Activated T-cell treated with anti-CD3 and anti-CD28 coated beads, Interleukin-2, amount 50 U/mL, for 4 hours (primary cell): ENCODE results near the gene HRH2. TPM values are rescaled to one million over a fixed set of nuclear protein-coding genes. Genes with fewer than 3 reads are reported as not detected.
"Not testable (repeated sequence)": the region's sequence is repeated elsewhere in the genome, so short reads cannot be mapped to it uniquely, and the experiment has no call there.

Source experiments
- ATAC-seq, 2 donors: fragments of 200-7000 bp; cut with Tn5 transposase; one replicate each; pipeline ENCODE4 v1.10.0; 2021
- DNase-seq: peaks from one replicate; pipeline ENCODE4 v3.0.0-alpha.2; 2020
- H3K27me3 Mint-ChIP-seq: one replicate; pipeline ENCODE4 v1.8.0; 2021; ENCODE audit warnings: low read depth, mixed read lengths
- H3K36me3 Mint-ChIP-seq: one replicate; pipeline ENCODE4 v1.8.0; 2022; ENCODE audit warnings: mixed read lengths; ENCODE audit not compliant: insufficient read depth
- H3K4me1 Mint-ChIP-seq: one replicate; pipeline ENCODE4 v1.8.0; 2021; ENCODE audit warnings: low read depth, mixed read lengths
- H3K4me3 Mint-ChIP-seq: one replicate; pipeline ENCODE4 v1.8.0; 2021; ENCODE audit warnings: mild to moderate bottlenecking, moderate library complexity, mixed read lengths
- H3K9me3 Mint-ChIP-seq: one replicate; pipeline ENCODE4 v1.8.0; 2021; ENCODE audit warnings: mixed read lengths
- total RNA-seq, 3 donors: library from RNA; stranded (reverse); gene quantifications; one replicate each; pipeline ENCODE4 v1.2.1, GENCODE V29; 2021

Gene HRH2
- total RNA-seq, 3 donors from 2014 or later = 25.3 to 56.1 (median 31.1) TPM

- Mint-ChIP-seq H3K4me3 (no peak overlapping the region), H3K36me3 (no peaks in the 10 kb centered on the region), H3K4me1 (no peaks in the 10 kb centered on the region), H3K9me3 (no peaks in the 10 kb centered on the region), H3K27me3 (peaks cover 43% of the 10 kb centered on the region)
- ATAC-seq (no peak), DNase-seq (no peak)
Measured at GRCh38 chr5:175749591-175749990, 91.7 kb downstream of the HRH2 start.

- ATAC-seq (no peak), DNase-seq (no peak)
- no peaks in the 10 kb centered on the region for H3K9me3 Mint-ChIP-seq
- H3K4me1 Mint-ChIP-seq = no peaks in the 10 kb centered on the region
- H3K27me3 Mint-ChIP-seq = peaks cover 53% of the 10 kb centered on the region
- no peaks in the 10 kb centered on the region for H3K36me3 Mint-ChIP-seq
- H3K4me3 Mint-ChIP-seq = no peak overlapping the region
Measured at GRCh38 chr5:175750511-175750931, 92.7 kb downstream of the HRH2 start.

- peaks cover 57% of the 10 kb centered on the region for H3K27me3 Mint-ChIP-seq
- DNase-seq (no peak), ATAC-seq (no peak)
- no peaks in the 10 kb centered on the region for H3K4me1 Mint-ChIP-seq
- H3K9me3 Mint-ChIP-seq = no peaks in the 10 kb centered on the region
- H3K4me3 Mint-ChIP-seq = no peak overlapping the region
- no peaks in the 10 kb centered on the region for H3K36me3 Mint-ChIP-seq
Measured at GRCh38 chr5:175751369-175751768, 93.5 kb downstream of the HRH2 start.

GRCh38 chr5:175752826-175753535 lies 95.1 kb downstream of the HRH2 start:
- ATAC-seq = no peak
- DNase-seq = no peak
- Mint-ChIP-seq H3K4me3 (no peak overlapping the region), H3K36me3 (no peaks in the 10 kb centered on the region), H3K4me1 (no peaks in the 10 kb centered on the region), H3K27me3 (peaks cover 67% of the 10 kb centered on the region), H3K9me3 (no peaks in the 10 kb centered on the region)

GRCh38 chr5:175753536-175754402 lies 95.9 kb downstream of the HRH2 start:
- H3K4me3 Mint-ChIP-seq = no peak overlapping the region
- H3K4me1 Mint-ChIP-seq = no peaks in the 10 kb centered on the region
- no peaks in the 10 kb centered on the region for H3K9me3 Mint-ChIP-seq
- DNase-seq (no peak), ATAC-seq (no peak)
- H3K36me3 Mint-ChIP-seq = no peaks in the 10 kb centered on the region
- H3K27me3 Mint-ChIP-seq = peaks cover 68% of the 10 kb centered on the region

GRCh38 chr5:175759991-175760390 lies 102.1 kb downstream of the HRH2 start:
- not testable (repeated sequence) for DNase-seq, H3K4me3 Mint-ChIP-seq, H3K36me3 Mint-ChIP-seq, H3K9me3 Mint-ChIP-seq, H3K4me1 Mint-ChIP-seq
- H3K27me3 Mint-ChIP-seq = peaks cover 41% of the 10 kb centered on the region
- ATAC-seq = peak in 1 of 2 donors; percentile 55

Other genes with a start within 250 kb of the HRH2 start
- gene DRD1, start 213.9 kb upstream of the HRH2 start, total RNA-seq = under 1 TPM in 1 of 3 donors, not detected in 2; 0.05 TPM
- gene SFXN1, start 179.5 kb upstream of the HRH2 start, total RNA-seq = 100 to 1,000 TPM; 345 to 411 (median 373) TPM
- gene CPLX2, start 213.5 kb downstream of the HRH2 start, total RNA-seq = under 1 TPM in 1 of 3 donors, not detected in 2; 0.05 TPM